GM19193 (cell line): ENCODE measurements around the gene SRRM4.

Experiments used
- POLR2A ChIP-seq: IDR thresholded peaks from 4 replicates; pipeline ENCODE4 v1.6.1; 2011; ENCODE audit not compliant: insufficient read depth, insufficient read length; ENCODE audit errors: extremely low read depth

The SRRM4 gene

DNA sequence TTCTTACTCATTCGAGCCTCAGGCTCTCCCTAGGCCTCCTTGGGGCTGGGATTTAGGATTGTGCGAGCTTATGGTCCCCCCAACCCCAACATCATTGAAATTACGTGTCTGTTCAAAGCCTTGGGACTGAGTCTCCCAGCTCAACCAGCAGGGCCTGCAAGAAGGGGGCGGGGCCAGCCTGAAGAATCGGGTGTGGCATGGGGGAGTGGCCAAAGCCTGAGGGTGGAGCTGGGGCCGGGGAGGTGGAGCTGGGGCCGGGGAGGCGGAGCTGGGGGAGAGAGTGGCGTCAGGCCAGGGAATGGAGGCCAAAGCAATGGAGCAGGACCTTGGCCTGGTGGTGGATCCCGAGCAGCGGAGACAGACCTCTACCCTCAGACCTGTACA is 173.1 kb downstream of the SRRM4 start:
- TF ChIP-seq POLR2A, result no peak

DNA sequence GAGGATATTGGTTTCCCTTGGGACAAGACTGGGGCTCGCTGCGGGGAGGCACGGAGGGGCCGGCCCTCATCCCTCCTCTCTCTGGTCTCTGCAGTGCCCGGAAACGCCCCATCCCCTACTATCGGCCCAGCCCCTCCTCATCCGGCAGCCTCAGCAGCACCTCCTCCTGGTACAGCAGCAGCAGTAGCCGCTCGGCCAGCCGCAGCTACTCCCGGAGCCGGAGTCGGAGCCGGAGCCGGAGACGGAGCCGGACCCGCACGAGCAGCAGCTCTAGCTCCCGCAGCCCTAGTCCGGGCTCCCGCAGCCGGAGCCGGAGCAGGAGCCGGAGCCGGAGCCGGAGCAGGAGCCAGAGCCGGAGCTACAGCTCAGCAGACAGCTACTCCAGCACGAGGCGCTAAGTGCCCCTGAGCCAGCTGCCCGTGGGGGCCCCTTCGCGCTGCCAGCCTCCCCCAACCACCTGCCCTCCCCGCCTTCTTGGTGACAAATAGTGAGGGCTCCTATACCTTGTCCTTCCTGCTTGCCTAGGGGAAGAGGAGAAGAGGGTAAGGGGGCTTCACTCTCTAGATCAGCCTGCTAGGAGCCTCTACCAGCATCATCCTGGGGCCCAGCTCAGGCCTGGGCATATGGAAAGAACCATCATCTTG is 175.2 kb downstream of the SRRM4 start:
- TF ChIP-seq POLR2A, result no peak

DNA sequence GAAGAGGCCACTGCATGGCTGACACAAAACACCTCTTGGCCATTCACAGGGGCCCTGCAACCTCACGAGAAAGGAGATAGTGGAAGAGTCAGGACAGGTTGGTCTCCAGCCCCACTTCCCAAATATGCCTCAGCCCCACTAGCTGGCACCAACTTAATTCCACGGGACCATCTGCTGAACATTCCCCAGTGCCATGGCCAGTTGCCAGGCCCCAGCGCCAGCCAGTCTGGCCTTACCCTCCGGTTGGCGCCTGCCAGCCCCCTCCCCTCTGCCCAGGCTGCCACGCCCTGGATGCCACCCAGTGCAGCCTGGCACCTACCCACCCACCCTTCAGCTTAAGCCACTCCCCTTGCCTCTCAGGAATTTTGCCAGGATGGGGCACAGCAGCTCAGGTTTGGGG is 176.2 kb downstream of the SRRM4 start:
- TF ChIP-seq POLR2A, result no peak

DNA sequence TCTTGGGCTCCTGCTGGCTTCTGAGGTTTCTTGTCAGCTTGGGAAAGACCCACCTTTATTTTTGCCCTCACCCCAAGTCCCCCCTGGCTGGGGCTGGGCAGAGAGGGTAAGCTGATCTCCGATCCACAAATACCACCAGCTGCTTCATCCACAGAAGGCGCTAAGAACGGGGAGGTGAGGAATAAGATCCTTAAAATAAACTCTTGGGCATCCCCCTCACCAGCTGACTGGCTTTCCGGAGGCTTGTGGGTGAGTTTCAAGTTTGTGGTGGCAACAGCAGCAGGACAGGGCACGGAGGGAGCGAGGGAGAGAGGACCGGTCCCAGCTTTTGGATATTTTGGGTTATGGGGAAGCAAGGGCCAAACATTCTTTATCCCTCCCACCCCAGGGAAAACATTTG is 176.6 kb downstream of the SRRM4 start:
- TF ChIP-seq POLR2A, result no peak

DNA sequence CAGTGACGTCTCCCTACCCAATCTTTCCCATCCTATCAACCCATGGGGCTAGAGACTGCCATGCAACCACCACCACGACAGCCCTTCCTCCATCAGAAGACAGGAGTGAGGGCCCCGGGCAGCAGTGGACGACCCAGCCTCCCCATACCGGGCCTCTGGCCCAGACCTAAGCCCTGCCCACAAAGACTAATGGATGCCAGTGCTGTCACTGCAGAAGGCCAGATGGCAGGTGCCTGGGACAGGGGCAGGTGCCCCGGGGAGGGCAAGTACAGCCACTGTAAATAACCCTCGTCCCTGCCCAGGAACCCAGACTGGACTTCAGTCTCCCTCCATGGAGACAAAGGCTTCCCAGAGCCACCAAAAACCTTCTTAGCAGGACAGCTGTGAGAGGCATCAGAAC is 177.1 kb downstream of the SRRM4 start:
- TF ChIP-seq POLR2A, result no peak

DNA sequence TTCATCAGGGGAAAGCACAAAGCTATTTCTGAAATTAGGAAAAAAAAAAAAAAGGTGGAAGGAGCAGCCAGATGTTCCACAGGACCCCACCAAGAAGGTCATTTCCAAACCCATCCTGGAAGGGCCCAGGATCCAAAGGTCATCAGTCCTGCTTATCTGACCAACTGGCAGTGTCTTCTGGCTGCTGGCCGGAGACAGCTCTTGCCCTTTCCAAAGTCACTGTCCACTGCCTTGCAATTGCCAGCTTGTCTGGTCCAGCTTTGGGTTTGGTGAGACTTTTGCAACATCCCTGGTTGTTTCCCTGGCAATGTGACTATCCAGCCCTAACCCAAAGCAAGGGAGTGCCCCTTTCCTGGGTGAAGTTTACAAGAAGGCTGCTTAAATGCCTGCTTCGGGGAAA is 178.5 kb downstream of the SRRM4 start:
- no peak for TF ChIP-seq POLR2A

DNA sequence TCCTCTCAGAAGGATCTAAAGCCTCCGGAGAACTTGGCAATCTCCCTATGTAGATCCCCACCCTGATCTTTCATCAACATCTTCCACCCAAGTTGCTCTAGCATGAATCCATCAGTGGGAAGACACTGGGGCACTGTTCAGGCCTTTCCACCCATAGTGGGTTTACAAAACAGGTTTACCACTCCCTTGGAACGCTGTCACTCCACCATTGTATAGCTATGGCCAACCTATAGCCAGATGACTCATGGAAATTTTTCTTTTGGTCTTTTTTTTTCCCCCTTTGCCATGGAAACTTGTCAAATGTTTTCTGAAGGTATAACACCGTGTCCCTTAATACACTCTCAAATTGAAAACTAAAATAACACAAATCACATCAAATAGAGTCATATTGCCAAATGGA is 186.6 kb downstream of the SRRM4 start:
- TF ChIP-seq POLR2A, result no peak

DNA sequence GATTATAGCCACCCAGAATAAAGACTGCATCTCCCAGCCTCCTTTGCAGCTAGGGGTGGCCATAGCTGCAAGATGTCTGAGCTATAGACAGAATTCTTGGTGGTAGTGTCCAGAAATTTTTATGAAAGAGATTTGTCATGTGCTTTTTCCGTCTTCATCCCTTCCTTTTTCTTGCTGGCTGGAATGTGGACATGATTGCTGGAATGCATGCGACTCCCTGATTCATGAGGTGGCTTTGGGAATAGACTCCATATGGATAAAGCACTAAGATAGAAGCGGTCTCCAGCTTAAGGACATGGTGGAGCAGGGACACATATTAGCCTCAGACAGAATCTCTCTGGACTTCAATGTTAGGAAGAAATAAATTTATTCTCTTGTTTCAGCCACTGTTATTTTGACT is 187.4 kb downstream of the SRRM4 start:
- no peak for TF ChIP-seq POLR2A

DNA sequence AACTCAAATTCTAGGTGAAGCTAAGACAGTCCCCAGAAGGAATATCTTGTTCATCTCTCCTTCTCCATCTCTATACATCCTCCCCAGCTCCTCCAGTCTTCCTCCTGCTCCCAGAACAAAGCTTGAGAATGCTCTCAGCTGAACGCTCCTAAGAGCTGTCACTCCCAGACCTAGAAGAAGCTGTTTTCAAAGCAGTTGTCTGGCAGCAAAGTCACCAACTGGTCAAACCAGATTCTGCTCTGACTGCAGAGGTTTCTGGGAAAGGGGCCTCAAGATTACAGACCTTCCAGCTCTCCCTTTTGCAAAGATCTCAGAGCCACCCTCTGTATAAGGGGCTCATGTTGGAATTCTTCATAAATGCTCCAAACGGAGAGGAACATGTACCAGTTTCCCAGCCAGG is 187.8 kb downstream of the SRRM4 start:
- no peak for TF ChIP-seq POLR2A

DNA sequence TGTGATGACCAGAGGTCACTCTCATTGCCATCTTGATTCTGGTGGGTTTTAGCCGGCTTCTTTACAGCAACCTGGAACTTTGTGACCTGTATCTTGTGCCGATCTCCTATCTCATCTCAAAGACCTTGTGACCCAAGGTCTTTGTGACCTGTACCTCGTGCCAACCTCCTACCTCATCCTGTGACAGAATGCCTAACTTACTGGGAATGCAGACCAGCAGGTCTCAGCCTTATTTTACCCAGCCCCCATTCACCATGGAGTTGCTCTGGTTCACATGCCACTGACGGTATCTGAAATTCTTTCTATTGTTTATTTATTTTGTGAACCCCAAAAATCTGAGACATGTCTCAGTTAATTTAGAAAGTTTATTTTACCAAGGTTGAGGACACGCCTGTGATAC is 189.9 kb downstream of the SRRM4 start:
- no peak for TF ChIP-seq POLR2A

DNA sequence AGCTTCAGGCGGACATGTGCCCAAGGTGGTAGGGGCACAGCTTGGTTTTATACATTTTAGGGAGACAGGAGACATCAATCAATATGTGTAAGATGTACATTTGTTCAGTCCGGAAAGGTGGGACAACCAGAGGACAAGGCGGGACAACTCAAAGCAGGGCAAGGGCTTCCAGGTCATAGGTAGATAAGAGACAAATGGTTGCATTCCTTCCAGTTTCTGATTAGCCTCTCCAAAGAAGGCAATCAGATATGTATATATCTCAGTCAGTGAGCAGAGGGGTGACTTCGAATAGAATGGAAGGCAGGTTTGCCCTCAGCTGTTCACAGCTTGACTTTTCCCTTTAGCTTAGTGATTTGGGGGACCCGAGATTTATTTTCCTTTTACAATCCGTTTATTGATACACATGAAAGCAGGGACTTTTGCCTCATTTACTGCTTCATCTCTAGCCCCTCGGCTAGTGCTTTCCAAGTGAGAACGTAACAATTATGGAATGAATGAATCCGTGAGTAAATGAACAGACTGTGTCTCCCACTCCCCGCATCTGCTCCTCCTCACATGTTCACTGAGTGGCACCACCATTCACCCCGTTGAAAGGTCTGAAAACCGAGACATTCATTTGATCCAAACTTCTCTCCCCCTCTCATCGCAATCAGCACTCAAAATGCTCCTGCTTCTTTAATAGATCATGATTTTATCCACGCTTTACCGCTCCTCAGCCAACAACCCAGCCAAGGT is 190.5 kb downstream of the SRRM4 start:
- TF ChIP-seq POLR2A, result no peak

DNA sequence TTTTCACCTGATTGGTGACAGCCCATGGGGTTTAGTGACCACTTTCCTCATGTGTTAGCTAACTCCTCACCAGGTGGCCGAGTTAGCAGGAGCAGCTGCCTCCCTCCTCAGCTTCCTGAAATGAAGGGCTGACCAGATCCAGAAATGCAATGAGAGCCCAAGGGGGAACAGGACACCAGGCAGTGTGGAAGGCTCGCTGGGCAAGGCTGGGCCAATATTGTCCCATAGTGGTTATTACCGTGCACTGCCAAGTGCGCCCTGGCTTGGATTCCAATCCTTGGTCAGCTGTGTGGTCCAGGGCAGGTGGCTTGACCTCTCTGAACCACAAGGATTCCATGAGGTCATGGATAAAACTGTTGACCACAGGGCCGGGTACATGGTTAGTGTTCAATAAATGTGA is 193.7 kb downstream of the SRRM4 start:
- TF ChIP-seq POLR2A, result no peak

DNA sequence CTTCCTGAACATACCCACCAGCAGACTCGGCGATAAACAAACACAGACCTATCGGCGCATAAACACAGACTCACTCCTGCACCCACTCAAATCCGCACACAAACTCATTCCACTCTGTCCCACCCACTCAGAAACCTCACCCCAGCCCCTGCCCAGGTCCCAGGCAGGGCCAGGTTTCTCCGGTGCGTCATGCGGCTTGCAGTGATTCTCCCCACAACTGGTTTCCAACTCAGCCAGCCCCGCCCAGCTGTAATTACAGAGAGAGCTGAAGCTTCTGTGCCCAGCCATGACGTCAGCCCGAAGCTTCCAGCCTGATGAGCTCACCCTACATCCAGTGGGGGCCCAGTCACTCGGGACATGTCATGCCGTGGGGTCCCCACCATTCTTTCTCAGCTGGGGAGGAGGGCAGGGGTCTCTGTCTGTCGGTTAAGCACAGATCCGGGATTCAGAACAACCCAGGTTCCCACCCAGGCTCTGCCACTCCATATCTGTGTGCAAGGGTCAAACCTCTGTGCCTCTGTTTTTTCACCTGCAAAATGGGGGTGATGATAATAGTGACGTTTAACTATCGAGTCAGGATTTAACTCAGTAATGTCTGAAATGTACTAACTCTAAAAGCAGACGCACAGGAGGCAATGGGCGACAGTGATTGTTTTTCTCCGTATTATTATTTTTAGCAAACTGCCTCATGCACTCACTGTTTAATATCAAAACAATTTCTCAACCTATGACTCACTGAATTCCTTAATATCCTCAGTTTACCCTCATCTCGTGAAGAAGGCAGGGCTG is 195.1 kb downstream of the SRRM4 start:
- TF ChIP-seq POLR2A, result no peak

DNA sequence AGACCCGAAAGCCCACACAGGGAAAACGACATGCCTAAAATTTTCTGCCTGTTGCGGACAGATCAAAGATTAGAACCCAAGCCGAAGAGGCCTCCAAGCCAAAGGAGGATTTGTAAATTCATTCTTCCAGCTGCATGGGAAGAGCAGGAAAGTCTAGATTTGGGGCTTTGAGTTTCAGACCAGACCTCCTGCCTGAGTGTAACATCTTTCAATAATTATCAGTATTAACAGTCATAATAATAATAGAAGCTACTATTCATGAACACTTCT is 195.7 kb downstream of the SRRM4 start:
- no peak for TF ChIP-seq POLR2A

DNA sequence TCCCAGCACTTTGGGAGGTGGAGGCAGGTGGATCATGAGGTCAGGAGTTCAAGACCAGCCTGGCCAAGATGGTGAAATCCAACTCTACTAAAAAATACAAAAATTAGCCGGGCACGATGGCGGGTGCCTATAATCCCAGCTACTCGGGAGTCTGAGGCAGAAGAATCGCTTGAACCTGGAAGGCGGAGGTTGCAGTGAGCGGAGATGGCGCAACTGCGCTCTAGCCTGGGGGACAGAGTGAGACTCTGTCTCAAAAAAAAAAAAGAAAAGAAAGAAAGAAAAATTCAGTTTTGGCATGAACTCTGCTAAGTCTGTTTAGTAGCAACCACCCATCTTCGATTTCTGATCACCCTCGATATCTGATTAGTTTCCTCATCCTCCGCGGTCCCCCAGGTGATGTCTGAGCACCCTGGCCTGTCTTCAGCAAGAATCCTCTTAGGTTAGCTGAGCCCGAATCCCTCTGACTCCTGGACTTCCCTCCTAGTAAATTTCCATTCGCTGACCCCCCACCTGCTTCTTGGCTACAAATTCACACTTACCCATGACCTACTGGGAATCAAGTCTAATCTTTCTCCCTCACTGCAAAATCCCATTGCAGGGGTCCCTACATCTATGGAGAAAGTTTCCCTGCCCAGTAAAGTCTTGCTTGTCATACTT is 196.5 kb downstream of the SRRM4 start:
- no peak for TF ChIP-seq POLR2A
